Left lobe of liver (tissue), 2 donors: ENCODE measurements around the gene TMEM232. TPM values are rescaled to one million over a fixed set of nuclear protein-coding genes. Genes with fewer than 3 reads are reported as not detected.
"Not testable (repeated sequence)": the region's sequence is repeated elsewhere in the genome, so short reads cannot be mapped to it uniquely, and the experiment has no call there.

Experiments used
- ATAC-seq: fragments of 200-7000 bp; cut with Tn5 transposase; one replicate; pipeline ENCODE4 v1.9.1; 2020; ENCODE audit warnings: mild to moderate bottlenecking, moderate library complexity
- DNase-seq: peaks from one replicate; pipeline ENCODE4 v3.0.0-alpha.2; 2020; ENCODE audit warnings: low spot score
- total RNA-seq: library from RNA; stranded (reverse); gene quantifications from one replicate; pipeline ENCODE4 v1.2.1, GENCODE V29; 2021
- donor health status: DM: no; HTN: no; CAD: no; lungs with moderate emphysema.
- donor health status: DM: no; HTN: yes; CAD: no.

Gene TMEM232
- total RNA-seq, 1 donor from 2014 or later: 1.5 TPM

- ATAC-seq: no peak
- no peak for DNase-seq
Measured at GRCh38 chr5:110716247-110717245, 9.9 kb downstream of the TMEM232 start.

GRCh38 chr5:110707260-110707844 is 19.1 kb downstream of the TMEM232 start:
- no peak for DNase-seq
- ATAC-seq: no peak

DNA sequence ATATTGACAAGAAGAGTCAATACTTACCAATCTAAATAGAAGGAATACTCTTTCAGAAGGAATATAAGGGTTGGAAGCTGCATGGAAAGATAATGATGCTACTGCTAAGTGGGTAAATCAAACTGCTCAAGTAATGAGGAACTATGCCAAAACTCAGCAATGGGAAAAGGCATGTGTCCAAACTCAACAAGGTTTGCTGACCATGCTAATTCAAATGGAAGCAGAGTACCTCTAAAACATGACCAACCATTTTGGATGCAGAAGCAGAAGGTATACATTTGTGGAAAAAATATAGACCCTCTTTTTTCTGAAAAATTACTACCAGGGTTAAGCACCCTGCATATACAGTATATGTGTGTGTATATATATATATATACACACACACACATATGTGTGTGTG is 21.1 kb downstream of the TMEM232 start:
- DNase-seq (no peak), ATAC-seq (no peak)

- ATAC-seq: peak; percentile 52
- no peak for DNase-seq
Measured at GRCh38 chr5:110703481-110703880, 23.0 kb downstream of the TMEM232 start.

GRCh38 chr5:110702704-110703103 is 23.8 kb downstream of the TMEM232 start:
- DNase-seq (no peak), ATAC-seq (peak; percentile 66)

DNA sequence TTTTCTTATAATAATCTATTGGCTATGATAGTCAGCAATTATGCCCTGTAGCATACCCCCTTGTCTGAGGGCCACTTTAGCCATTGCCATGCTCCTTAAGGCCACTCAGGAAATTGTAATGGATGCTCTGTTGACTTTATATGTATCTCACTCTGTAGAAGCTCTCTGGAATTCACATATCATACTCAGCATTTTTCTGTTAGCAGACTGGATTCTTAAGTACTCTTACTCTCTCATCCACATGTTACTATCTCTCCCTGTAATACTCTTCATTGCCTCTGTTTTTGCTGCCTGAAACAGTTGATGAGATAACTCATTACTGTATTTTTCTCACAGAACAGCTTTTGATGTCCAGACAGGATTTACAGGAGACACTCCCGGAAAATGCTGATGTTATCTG is 24.2 kb downstream of the TMEM232 start:
- DNase-seq: no peak
- no peak for ATAC-seq

DNA sequence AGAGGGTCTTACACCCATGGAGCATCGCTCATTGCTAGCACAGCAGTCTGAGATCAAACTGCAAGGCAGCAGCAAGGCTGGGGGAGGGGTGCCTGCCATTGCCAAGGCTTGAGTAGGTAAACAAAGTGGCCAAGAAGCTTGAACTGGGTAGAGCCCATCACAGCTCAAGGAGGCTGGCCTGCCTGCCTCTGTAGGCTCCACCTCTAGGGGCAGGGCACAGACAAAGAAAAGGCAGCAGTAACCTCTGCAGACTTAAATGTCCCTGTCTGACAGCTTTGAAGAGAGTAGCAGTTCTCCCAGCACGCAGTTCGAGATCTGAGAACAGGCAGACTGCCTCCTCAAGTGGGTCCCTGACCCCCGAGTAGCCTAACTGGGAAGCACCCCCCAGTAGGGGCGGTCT is 33.8 kb downstream of the TMEM232 start:
- not testable (repeated sequence) for DNase-seq, ATAC-seq

DNA sequence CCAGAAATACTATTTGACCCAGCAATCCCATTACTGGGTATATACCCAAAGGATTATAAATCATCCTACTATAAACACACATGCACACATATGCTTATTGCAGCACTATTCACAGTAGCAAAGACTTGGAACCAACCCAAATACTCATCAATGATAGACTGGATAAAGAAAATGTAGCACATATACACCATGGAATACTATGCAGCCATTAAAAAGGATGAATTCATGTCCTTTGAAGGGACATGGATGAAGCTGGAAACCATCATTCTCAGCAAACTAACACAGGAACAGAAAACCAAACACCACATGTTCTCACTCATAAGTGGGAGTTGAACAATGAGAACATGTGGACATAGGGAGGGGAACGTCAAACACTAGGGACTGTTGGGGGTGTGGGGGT is 35.9 kb downstream of the TMEM232 start:
- not testable (repeated sequence) for DNase-seq, ATAC-seq

GRCh38 chr5:110687485-110687884 is 39.0 kb downstream of the TMEM232 start:
- DNase-seq: no peak
- ATAC-seq: no peak

DNA sequence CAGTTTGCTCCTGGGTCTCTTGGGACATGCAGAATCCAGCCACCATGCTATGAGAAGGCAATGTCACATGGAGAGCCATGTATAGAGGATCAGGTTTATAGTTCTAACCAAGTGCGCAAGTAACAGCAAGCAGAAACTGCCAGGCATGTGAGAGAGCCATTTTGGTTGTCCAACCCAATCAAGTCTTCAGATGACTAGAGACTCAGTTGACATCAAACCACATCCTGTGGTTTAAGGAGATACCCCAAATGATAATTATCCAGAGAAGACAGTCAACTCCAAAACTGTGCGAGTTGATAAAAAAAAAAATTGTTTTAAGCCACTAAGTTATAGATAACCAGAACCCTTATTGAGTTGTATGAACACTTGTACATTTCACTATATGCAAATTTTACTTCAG is 40.2 kb downstream of the TMEM232 start:
- DNase-seq (no peak), ATAC-seq (no peak)

- ATAC-seq (no peak), DNase-seq (no peak)
Measured at GRCh38 chr5:110681953-110682352, 44.5 kb downstream of the TMEM232 start.

- ATAC-seq: no peak
- DNase-seq: no peak
Measured at GRCh38 chr5:110681109-110681508, 45.4 kb downstream of the TMEM232 start.

GRCh38 chr5:110676554-110676953 is 49.9 kb downstream of the TMEM232 start:
- ATAC-seq, DNase-seq: not testable (repeated sequence)

DNA sequence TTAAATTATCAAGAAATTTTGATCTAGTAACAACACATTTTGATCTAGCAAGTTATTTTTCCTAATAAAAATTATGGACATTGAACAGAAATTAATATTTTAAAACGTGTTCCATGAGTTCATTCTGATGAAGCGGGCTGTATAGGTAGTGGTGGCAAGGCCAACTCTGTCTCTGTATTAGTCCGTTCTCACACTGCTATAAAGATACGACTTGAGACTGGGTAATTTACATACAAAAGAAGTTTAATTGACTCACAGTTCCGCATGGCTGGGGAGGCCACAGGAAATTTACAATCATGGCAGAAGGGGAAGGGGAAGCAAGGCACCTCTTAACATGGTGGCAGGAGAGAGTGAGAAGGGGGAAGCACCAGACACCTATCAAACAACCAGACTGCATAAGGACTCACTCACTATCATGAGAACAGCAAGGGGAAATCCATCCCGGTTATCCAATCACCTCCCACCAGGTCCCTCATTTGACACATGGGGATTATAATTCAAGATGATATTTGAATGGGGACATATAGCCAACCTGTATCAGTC is 61.2 kb downstream of the TMEM232 start:
- no peak for DNase-seq
- no peak for ATAC-seq

GRCh38 chr5:110663525-110663924 is 62.9 kb downstream of the TMEM232 start:
- ATAC-seq: no peak

DNA sequence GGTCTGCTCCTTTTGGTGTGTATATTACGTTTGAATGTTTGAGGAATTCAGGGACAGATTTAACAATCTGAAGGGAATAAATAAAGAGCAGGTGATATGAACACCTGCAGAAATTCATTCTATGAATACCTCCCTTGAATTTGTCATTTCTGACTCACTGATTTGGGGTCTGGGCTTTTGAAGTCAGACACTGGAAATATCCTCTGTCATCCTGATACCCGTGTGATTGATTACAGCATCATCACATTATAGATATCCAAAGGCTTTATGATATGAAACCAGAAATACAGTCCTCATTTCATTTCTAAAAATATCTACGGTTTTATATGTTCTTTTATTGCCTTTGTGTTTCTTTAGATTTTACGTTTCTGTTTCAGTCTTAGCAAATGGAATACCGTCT is 68.5 kb downstream of the TMEM232 start:
- ATAC-seq (no peak), DNase-seq (no peak)

More at GRCh38 chr5:110663525-110663924, 62.9 kb downstream of the TMEM232 start:
- DNase-seq: no peak

GRCh38 chr5:110653231-110653970 is 73.1 kb downstream of the TMEM232 start:
- no peak for ATAC-seq

DNA sequence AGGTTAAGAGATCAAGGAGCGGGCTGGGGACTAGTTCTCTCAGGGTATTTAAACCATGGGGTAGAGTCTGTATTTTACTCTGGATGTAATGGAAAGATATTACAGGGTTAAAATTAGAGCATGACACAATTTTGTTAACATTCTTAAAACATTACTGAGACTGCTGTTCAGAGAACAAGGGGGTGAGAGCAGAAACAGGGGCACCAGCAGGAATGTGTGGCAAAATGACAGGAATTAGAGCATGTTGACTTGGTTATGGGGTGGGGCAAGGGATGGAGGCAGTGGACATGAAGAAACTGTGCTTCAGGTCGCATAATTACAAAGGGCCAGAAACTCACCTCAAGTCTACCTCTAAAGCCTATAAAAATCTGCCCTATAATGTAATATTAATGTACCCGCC is 75.0 kb downstream of the TMEM232 start:
- DNase-seq (no peak), ATAC-seq (no peak)

More at GRCh38 chr5:110653231-110653970, 73.1 kb downstream of the TMEM232 start:
- DNase-seq: no peak

- no peak for ATAC-seq
- no peak for DNase-seq
Measured at GRCh38 chr5:110644357-110644756, 82.1 kb downstream of the TMEM232 start.

GRCh38 chr5:110638970-110639902 is 87.2 kb downstream of the TMEM232 start:
- DNase-seq (no peak), ATAC-seq (no peak)
